Measurements from ENCODE around the gene AGAP3.
A peak's percentile ranks its signal among the peaks of the same experiment; 100 is the strongest.

AGAP3 gene

GRCh38 chr7:151053096-151053495 lies 33.2 kb upstream of the AGAP3 start:
- no peak for TF ChIP-seq CTCF (IDR thresholded peaks at IDR 0.05; ENCODE audit: low read depth, low read length, missing control alignments)
- in situ Hi-C loops (cut with HindIII; ENCODE audit: low sequenced_read_pairs) = no loop called here
- no peak overlapping the region for H3K4me3 ChIP-seq (ENCODE audit: low read depth, low read length)
- DNase-seq (ENCODE audit: low read depth) = no peak

GRCh38 chr7:151053751-151054150 lies 32.5 kb upstream of the AGAP3 start:
- in situ Hi-C loops (cut with HindIII; ENCODE audit: low sequenced_read_pairs) = no loop called here
- no peak for TF ChIP-seq CTCF (IDR thresholded peaks at IDR 0.05; ENCODE audit: low read depth, low read length, missing control alignments)
- no peak overlapping the region for H3K4me3 ChIP-seq (ENCODE audit: low read depth, low read length)
- DNase-seq (ENCODE audit: low read depth) = no peak

- no peak for TF ChIP-seq CTCF (IDR thresholded peaks at IDR 0.05; ENCODE audit: low read depth, low read length, missing control alignments)
- no peak for DNase-seq (ENCODE audit: low read depth)
- H3K4me3 ChIP-seq (ENCODE audit: low read depth, low read length) = no peak overlapping the region
- in situ Hi-C loops (cut with HindIII; ENCODE audit: low sequenced_read_pairs) = no loop called here
Measured at GRCh38 chr7:151056283-151056665, 30.0 kb upstream of the AGAP3 start.

- H3K4me3 ChIP-seq (ENCODE audit: low read depth, low read length) = peak overlapping the region; percentile 66
- in situ Hi-C loops (cut with HindIII; ENCODE audit: low sequenced_read_pairs) = no loop called here
- TF ChIP-seq CTCF (IDR thresholded peaks at IDR 0.05; ENCODE audit: low read depth, low read length, missing control alignments) = no peak
- DNase-seq (ENCODE audit: low read depth) = no peak
Measured at GRCh38 chr7:151056666-151057505, 29.4 kb upstream of the AGAP3 start.

- DNase-seq (ENCODE audit: low read depth) = no peak
- TF ChIP-seq CTCF (IDR thresholded peaks at IDR 0.05; ENCODE audit: low read depth, low read length, missing control alignments) = no peak
- in situ Hi-C loops (cut with HindIII; ENCODE audit: low sequenced_read_pairs) = no loop called here
Measured at GRCh38 chr7:151057506-151057988, 28.7 kb upstream of the AGAP3 start, which contains the start of gene CDK5. TSS of gene CDK5 (minus strand) at chr7:151057897. CDS start at chr7:151057848, 49 bp downstream.

GRCh38 chr7:151057989-151058780 lies 28.1 kb upstream of the AGAP3 start:
- in situ Hi-C loops (cut with HindIII; ENCODE audit: low sequenced_read_pairs) = no loop called here
- DNase-seq (ENCODE audit: low read depth) = peak; percentile 99
- peak overlapping the region; percentile 66 for H3K4me3 ChIP-seq (ENCODE audit: low read depth, low read length)
- no peak for TF ChIP-seq CTCF (IDR thresholded peaks at IDR 0.05; ENCODE audit: low read depth, low read length, missing control alignments)

More at GRCh38 chr7:151057506-151057988, 28.7 kb upstream of the AGAP3 start, which contains the start of gene CDK5:
- peak within 1 kb of the TSS; percentile 66 for H3K4me3 ChIP-seq (ENCODE audit: low read depth, low read length)
